BLaER1 treated with 17β-estradiol and CSF1 and Interleukin-3, amounts not matched to agents 10 nM and 100 nM (cell line): ENCODE data around the gene SDK1.
"Not testable (repeated sequence)": the region's sequence is repeated elsewhere in the genome, so short reads cannot be mapped to it uniquely, and the experiment has no call there.

ENCODE experiments used
- H3K27ac ChIP-seq, 11 experiments: shearing (Covaris generic); formaldehyde crosslinking; 2 replicates each; pipeline ENCODE4 v1.8.1; 2022
- H3K27me3 ChIP-seq, 11 experiments: shearing (Covaris generic); formaldehyde crosslinking; 2 replicates each; pipeline ENCODE4 v1.8.1; 2022
- H3K36me3 ChIP-seq, 11 experiments: shearing (Covaris generic); formaldehyde crosslinking; 2 replicates each; pipeline ENCODE4 v1.8.1; 2022
- H3K4me1 ChIP-seq, 10 experiments: shearing (Covaris generic); formaldehyde crosslinking; 2 replicates each; pipeline ENCODE4 v1.8.1; 2022
- H3K4me2 ChIP-seq, 11 experiments: shearing (Covaris generic); formaldehyde crosslinking; 2 replicates each; pipeline ENCODE4 v1.8.1; 2022
- H3K4me3 ChIP-seq, 10 experiments: shearing (Covaris generic); formaldehyde crosslinking; 2 replicates each; pipeline ENCODE4 v1.8.1; 2022
- H3K9ac ChIP-seq, 11 experiments: shearing (Covaris generic); formaldehyde crosslinking; 2 replicates each; pipeline ENCODE4 v1.8.1; 2022
- H3K9me3 ChIP-seq, 11 experiments: shearing (Covaris generic); formaldehyde crosslinking; replicated peaks in 1 of 11; 2 replicates each; pipeline ENCODE4 v1.8.1; 2022
- H4K20me1 ChIP-seq, 11 experiments: shearing (Covaris generic); formaldehyde crosslinking; 2 replicates each; pipeline ENCODE4 v1.8.1; 2022
- Cebpa-rat ChIP-seq, 11 experiments: shearing (Covaris generic); IDR thresholded peaks; 2 replicates each; pipeline ENCODE4 v1.8.1; 2022

Gene SDK1

DNA sequence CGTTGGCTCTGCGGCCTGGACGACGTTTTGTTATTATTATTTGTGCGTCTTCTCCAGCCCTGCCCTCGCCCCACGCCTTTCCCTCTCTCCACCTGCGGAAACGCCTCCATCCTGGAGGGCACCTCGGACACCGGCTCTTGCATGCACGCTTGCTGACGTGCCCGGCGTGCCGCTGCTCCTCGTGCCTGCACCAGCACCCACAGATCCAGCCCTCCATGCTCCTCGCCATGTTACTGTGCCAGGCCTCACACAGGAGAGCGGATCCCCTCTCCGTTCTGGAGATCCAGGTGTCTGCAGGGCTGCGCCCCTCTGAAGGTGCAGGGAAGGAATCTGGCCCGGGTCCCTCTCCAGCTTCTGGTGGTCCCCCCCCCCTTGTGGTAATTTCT lies 1007.1 kb downstream of the SDK1 start:
- Histone ChIP-seq H3K27me3 (no peaks in the 10 kb centered on the region), H3K4me1 (no peaks in the 10 kb centered on the region), H3K9ac (no peak overlapping the region), H3K36me3 (no peaks in the 10 kb centered on the region), H4K20me1 (no peaks in the 10 kb centered on the region), H3K4me2 (no peak overlapping the region), H3K9me3 (peaks cover 0 to 9% (median 0%) of the 10 kb centered on the region in 11 experiments; a peak in 4 of 22 replicates), H3K27ac (no peak overlapping the region), H3K4me3 (no peak overlapping the region)
- no peak for TF ChIP-seq Cebpa-rat (IDR thresholded peaks at IDR 0.05)

DNA sequence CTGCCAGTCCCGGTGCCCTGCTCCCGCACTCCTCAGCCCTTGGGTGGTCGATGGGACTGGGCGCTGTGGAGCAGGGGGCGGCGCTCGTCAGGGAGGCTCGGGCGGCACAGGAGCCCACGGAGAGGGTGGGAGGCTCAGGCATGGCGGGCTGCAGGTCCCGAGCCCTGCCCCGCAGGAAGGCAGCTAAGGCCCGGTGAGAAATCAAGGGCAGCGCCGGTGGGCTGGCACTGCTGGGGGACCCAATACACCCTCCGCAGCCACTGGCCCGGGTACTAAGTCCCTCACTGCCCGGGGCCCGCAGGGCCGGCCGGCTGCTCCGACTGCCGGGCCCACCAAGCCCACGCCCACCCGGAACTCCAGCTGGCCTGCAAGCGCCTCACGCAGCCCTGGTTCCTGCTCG lies 1012.9 kb downstream of the SDK1 start:
- H3K9me3 ChIP-seq = peaks cover 0 to 26% (median 16%) of the 10 kb centered on the region in 11 experiments; a peak in 17 of 22 replicates
- H3K4me3 ChIP-seq, H3K27ac ChIP-seq, H3K4me2 ChIP-seq, H3K36me3 ChIP-seq, H3K9ac ChIP-seq, H3K4me1 ChIP-seq, H3K27me3 ChIP-seq, H4K20me1 ChIP-seq: not testable (repeated sequence)

DNA sequence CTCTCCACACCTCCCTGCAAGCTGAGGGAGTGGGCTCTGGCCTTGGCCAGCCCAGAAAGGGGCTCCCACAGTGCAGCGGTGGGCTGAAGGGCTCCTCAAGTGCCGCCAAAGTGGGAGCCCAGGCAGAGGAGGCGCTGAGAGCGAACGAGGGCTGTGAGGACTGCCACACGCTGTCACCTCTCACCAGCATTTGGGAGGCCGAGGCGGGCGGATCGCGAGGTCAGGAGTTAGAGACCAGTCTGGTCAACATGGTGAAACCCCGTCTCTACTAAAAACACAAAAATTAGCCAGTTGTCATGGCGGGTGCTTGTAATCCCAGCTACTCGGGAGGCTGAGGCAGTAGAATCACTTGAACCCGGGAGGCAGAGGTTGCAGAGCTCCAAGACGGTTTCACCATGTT lies 1013.3 kb downstream of the SDK1 start:
- peaks cover 0 to 26% (median 16%) of the 10 kb centered on the region in 11 experiments; a peak in 17 of 22 replicates for H3K9me3 ChIP-seq
- not testable (repeated sequence) for H4K20me1 ChIP-seq, H3K4me1 ChIP-seq, H3K36me3 ChIP-seq, H3K4me3 ChIP-seq, H3K4me2 ChIP-seq, H3K27ac ChIP-seq, H3K9ac ChIP-seq, H3K27me3 ChIP-seq
